ENCODE measurements around the gene PLA2G4A. TPM values are rescaled to one million over a fixed set of nuclear protein-coding genes. Genes with fewer than 3 reads are reported as not detected.

PLA2G4A gene
- total RNA-seq, 2 donors from 2014 or later, result 3.1 to 6.3 TPM

GRCh38 chr1:186858923-186859322 lies 30.2 kb downstream of the PLA2G4A start:
- Histone ChIP-seq H3K27me3 (no peaks in the 10 kb centered on the region), H3K4me1 (no peaks in the 10 kb centered on the region), H3K27ac (no peak overlapping the region), H3K4me3 (no peak overlapping the region), H3K9me3 (no peaks in the 10 kb centered on the region), H3K9ac (ENCODE audit: low read depth in 2 of 2, low read length in 2 of 2) (no peak overlapping the region), H3K36me3 (no peaks in the 10 kb centered on the region)
- no peak for DNase-seq
- intact Hi-C loops (cut with DNase I), result no loop called here
- TF ChIP-seq, protein P1, sequence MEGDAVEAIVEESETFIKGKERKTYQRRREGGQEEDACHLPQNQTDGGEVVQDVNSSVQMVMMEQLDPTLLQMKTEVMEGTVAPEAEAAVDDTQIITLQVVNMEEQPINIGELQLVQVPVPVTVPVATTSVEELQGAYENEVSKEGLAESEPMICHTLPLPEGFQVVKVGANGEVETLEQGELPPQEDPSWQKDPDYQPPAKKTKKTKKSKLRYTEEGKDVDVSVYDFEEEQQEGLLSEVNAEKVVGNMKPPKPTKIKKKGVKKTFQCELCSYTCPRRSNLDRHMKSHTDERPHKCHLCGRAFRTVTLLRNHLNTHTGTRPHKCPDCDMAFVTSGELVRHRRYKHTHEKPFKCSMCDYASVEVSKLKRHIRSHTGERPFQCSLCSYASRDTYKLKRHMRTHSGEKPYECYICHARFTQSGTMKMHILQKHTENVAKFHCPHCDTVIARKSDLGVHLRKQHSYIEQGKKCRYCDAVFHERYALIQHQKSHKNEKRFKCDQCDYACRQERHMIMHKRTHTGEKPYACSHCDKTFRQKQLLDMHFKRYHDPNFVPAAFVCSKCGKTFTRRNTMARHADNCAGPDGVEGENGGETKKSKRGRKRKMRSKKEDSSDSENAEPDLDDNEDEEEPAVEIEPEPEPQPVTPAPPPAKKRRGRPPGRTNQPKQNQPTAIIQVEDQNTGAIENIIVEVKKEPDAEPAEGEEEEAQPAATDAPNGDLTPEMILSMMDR (IDR thresholded peaks at IDR 0.05), result no peak

- H3K27me3 ChIP-seq, result no peaks in the 10 kb centered on the region
- H3K27ac ChIP-seq, result no peak overlapping the region
- H3K4me1 ChIP-seq, result no peaks in the 10 kb centered on the region
- DNase-seq, result no peak
- no peak overlapping the region for H3K4me3 ChIP-seq
- no peaks in the 10 kb centered on the region for H3K36me3 ChIP-seq
- no peak overlapping the region for H3K9ac ChIP-seq (ENCODE audit: low read depth in 2 of 2, low read length in 2 of 2)
- intact Hi-C loops (cut with DNase I), result no loop called here
- TF ChIP-seq, protein P1 (IDR thresholded peaks at IDR 0.05), result no peak
- H3K9me3 ChIP-seq, result no peaks in the 10 kb centered on the region
Observed at GRCh38 chr1:186859995-186860394, 31.2 kb downstream of the PLA2G4A start.

DNA sequence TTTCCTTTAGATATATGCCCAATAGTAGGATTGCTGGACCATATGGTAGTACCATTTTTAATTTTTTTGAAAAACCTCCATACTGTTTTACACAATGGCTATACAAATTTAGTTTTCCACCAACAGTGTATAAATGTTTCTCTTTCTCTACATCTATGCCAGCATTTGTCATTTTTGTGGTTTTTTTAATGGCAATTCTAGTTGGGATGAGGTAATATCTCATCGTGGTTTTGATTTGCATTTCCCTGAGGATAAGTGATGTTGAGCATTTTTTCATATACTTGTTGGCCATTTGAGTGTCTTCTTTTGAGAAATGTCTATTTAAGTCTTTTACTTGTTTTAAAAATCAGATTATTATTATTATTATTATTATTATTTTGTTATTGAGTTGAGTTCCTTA lies 35.5 kb downstream of the PLA2G4A start:
- intact Hi-C loops (cut with DNase I), result no loop called here
- no peak overlapping the region for H3K4me3 ChIP-seq
- no peak overlapping the region for H3K27ac ChIP-seq
- no peaks in the 10 kb centered on the region for H3K9me3 ChIP-seq
- H3K9ac ChIP-seq (ENCODE audit: low read depth in 2 of 2, low read length in 2 of 2), result no peak overlapping the region
- DNase-seq, result no peak
- H3K36me3 ChIP-seq, result no peaks in the 10 kb centered on the region
- H3K27me3 ChIP-seq, result no peaks in the 10 kb centered on the region
- TF ChIP-seq, protein P1 (IDR thresholded peaks at IDR 0.05), result no peak
- H3K4me1 ChIP-seq, result no peaks in the 10 kb centered on the region

GRCh38 chr1:186865253-186865652 lies 36.5 kb downstream of the PLA2G4A start:
- no peak overlapping the region for H3K4me3 ChIP-seq
- H3K27me3 ChIP-seq, result no peaks in the 10 kb centered on the region
- TF ChIP-seq, protein P1 (IDR thresholded peaks at IDR 0.05), result no peak
- no peaks in the 10 kb centered on the region for H3K9me3 ChIP-seq
- H3K36me3 ChIP-seq, result no peaks in the 10 kb centered on the region
- no peak overlapping the region for H3K9ac ChIP-seq (ENCODE audit: low read depth in 2 of 2, low read length in 2 of 2)
- H3K4me1 ChIP-seq, result no peaks in the 10 kb centered on the region
- DNase-seq, result no peak
- intact Hi-C loops (cut with DNase I), result no loop called here
- no peak overlapping the region for H3K27ac ChIP-seq

DNA sequence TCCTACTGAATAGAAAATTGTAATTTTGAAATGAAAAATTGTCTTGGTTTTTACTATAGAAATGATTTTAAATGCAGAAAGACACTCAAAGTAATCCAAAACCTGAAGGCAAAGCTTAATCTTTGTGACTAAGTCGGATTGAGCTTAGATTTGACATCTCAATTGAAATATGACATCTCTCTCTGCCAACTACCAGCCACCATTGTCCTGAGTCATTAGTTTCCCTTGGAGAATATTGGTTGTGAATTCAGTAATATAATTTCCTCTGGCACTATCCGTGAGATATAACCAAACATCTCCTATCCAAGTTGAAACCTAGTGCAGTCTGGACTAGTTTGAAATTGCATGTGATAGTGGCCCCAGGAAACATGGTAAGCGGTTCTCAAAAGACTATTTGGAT lies 37.1 kb downstream of the PLA2G4A start:
- H3K4me1 ChIP-seq, result no peaks in the 10 kb centered on the region
- H3K36me3 ChIP-seq, result no peaks in the 10 kb centered on the region
- no peaks in the 10 kb centered on the region for H3K9me3 ChIP-seq
- intact Hi-C loops (cut with DNase I), result no loop called here
- H3K4me3 ChIP-seq, result no peak overlapping the region
- TF ChIP-seq, protein P1 (IDR thresholded peaks at IDR 0.05), result no peak
- no peak overlapping the region for H3K9ac ChIP-seq (ENCODE audit: low read depth in 2 of 2, low read length in 2 of 2)
- no peaks in the 10 kb centered on the region for H3K27me3 ChIP-seq
- no peak for DNase-seq
- H3K27ac ChIP-seq, result no peak overlapping the region
